WTC11 (cell line): ENCODE data around the gene SUMF1. TPM values are rescaled to one million over a fixed set of nuclear protein-coding genes. Genes with fewer than 3 reads are reported as not detected.

ENCODE experiments used
- ATAC-seq: fragments of 200-7000 bp; cut with Tn5 transposase; 2 replicates; pipeline ENCODE4 v1.10.0; 2021; ENCODE audit warnings: mild to moderate bottlenecking, moderate library complexity
- CTCF ChIA-PET: fragments of 300-600 bp; sonication (Branson Sonifier 250); formaldehyde crosslinking; loops from one replicate; lab custom pipeline; 2021; ENCODE audit warnings: antibody characterized with exemption; lab: Charles Lee
- POLR2A ChIA-PET: fragments of 350-600 bp; sonication (Branson Sonifier 250); formaldehyde crosslinking; loops from one replicate; lab custom pipeline; 2021; ENCODE audit warnings: antibody characterized with exemption; lab: Charles Lee
- DNase-seq: peaks from one replicate; pipeline ENCODE4 v3.0.0; 2021; ENCODE audit warnings: low spot score
- H3K27ac Mint-ChIP-seq: 2 replicates; pipeline ENCODE4 v1.8.0; 2021; ENCODE audit warnings: mixed read lengths
- H3K27me3 Mint-ChIP-seq: 2 replicates; pipeline ENCODE4 v1.8.0; 2021; ENCODE audit warnings: low read depth, mild to moderate bottlenecking, moderate library complexity, mixed read lengths
- H3K36me3 Mint-ChIP-seq: 2 replicates; pipeline ENCODE4 v1.8.0; 2021; ENCODE audit warnings: mixed read lengths
- H3K4me1 Mint-ChIP-seq: 2 replicates; pipeline ENCODE4 v1.8.0; 2022; ENCODE audit warnings: mixed read lengths
- H3K4me3 Mint-ChIP-seq: 2 replicates; pipeline ENCODE4 v1.8.0; 2021; ENCODE audit warnings: mild to moderate bottlenecking, moderate library complexity, mixed read lengths
- H3K9me3 Mint-ChIP-seq: 2 replicates; pipeline ENCODE4 v1.8.0; 2021; ENCODE audit warnings: mixed read lengths
- AFF4 ChIP-seq: sonication (generic); formaldehyde crosslinking; IDR thresholded peaks from 2 replicates; pipeline ENCODE4 v1.8.1; 2023; ENCODE audit warnings: mild to moderate bottlenecking, missing genetic modification reagents, borderline replicate concordance
- ELF4 ChIP-seq: sonication (generic); formaldehyde crosslinking; IDR thresholded peaks from 2 replicates; pipeline ENCODE4 v1.8.1; 2022; ENCODE audit warnings: low read depth, mild to moderate bottlenecking, moderate library complexity, missing genetic modification reagents
- FOXK1 ChIP-seq: sonication (generic); formaldehyde crosslinking; IDR thresholded peaks from 2 replicates; pipeline ENCODE4 v1.8.0; 2022; ENCODE audit warnings: mild to moderate bottlenecking, moderate library complexity, missing genetic modification reagents
- GTF2I ChIP-seq: fragments of 250-450 bp; sonication (Bioruptor Pico); conservative IDR thresholded peaks from 2 replicates; pipeline ENCODE4 v1.4.0; 2021; ENCODE audit warnings: mild to moderate bottlenecking
- IRF2 ChIP-seq: sonication (generic); formaldehyde crosslinking; IDR thresholded peaks from 2 replicates; pipeline ENCODE4 v1.8.0; 2022; ENCODE audit warnings: low read depth, missing genetic modification reagents, borderline replicate concordance
- KAT7 ChIP-seq: sonication (generic); formaldehyde crosslinking; IDR thresholded peaks from 2 replicates; pipeline ENCODE4 v1.8.1; 2023; ENCODE audit warnings: missing genetic modification reagents, mild to moderate bottlenecking, borderline replicate concordance
- NR1H2 ChIP-seq: sonication (generic); formaldehyde crosslinking; IDR thresholded peaks from 2 replicates; pipeline ENCODE4 v1.9.0; 2021; ENCODE audit warnings: mild to moderate bottlenecking, moderate library complexity, missing genetic modification reagents
- NR2C2 ChIP-seq: sonication (generic); formaldehyde crosslinking; IDR thresholded peaks from 2 replicates; pipeline ENCODE4 v1.8.0; 2022; ENCODE audit warnings: mild to moderate bottlenecking, missing genetic modification reagents
- PRDM15 ChIP-seq: sonication (generic); formaldehyde crosslinking; IDR thresholded peaks from 2 replicates; pipeline ENCODE4 v1.8.0; 2022; ENCODE audit warnings: missing genetic modification reagents
- PRRX2 ChIP-seq: fragments of 250-450 bp; sonication (Bioruptor Pico); IDR thresholded peaks from 2 replicates; pipeline ENCODE4 v1.8.0; 2021; ENCODE audit warnings: mild to moderate bottlenecking
- RELA ChIP-seq: sonication (generic); formaldehyde crosslinking; IDR thresholded peaks from 2 replicates; pipeline ENCODE4 v1.8.1; 2022; ENCODE audit warnings: missing genetic modification reagents, mild to moderate bottlenecking, borderline replicate concordance
- TEAD4 ChIP-seq: sonication (generic); formaldehyde crosslinking; IDR thresholded peaks from 2 replicates; pipeline ENCODE4 v1.8.0; 2022; ENCODE audit warnings: mild to moderate bottlenecking, missing genetic modification reagents
- ZBTB43 ChIP-seq: sonication (generic); formaldehyde crosslinking; IDR thresholded peaks from 2 replicates; pipeline ENCODE4 v1.8.1; 2023; ENCODE audit warnings: mild to moderate bottlenecking, missing genetic modification reagents
- ZNF138 ChIP-seq: sonication (generic); formaldehyde crosslinking; conservative IDR thresholded peaks from 2 replicates; pipeline ENCODE4 v1.8.1; 2022; ENCODE audit warnings: mild to moderate bottlenecking, moderate library complexity, missing genetic modification reagents
- total RNA-seq: library from RNA; stranded (reverse); gene quantifications from 3 replicates; pipeline ENCODE4 v1.2.3, GENCODE V29; 2021
- TF ChIP-seq, protein P1 (sequence below): sonication (generic); formaldehyde crosslinking; conservative IDR thresholded peaks from 2 replicates; pipeline ENCODE4 v1.8.1; 2022; ENCODE audit warnings: mild to moderate bottlenecking, missing genetic modification reagents
- TF ChIP-seq, protein P2 (sequence below): sonication (generic); formaldehyde crosslinking; IDR thresholded peaks from 2 replicates; pipeline ENCODE4 v1.8.1; 2022; ENCODE audit warnings: missing genetic modification reagents, borderline replicate concordance
- TF ChIP-seq, protein P3 (sequence below): sonication (generic); formaldehyde crosslinking; IDR thresholded peaks from 2 replicates; pipeline ENCODE4 v1.8.0; 2022; ENCODE audit warnings: mild to moderate bottlenecking, missing genetic modification reagents
- TF ChIP-seq, protein P4 (sequence below): sonication (generic); formaldehyde crosslinking; IDR thresholded peaks from 2 replicates; pipeline ENCODE4 v1.8.1; 2023; ENCODE audit warnings: mild to moderate bottlenecking, moderate library complexity, missing genetic modification reagents
- TF ChIP-seq, protein P5 (sequence below): fragments of 250-450 bp; sonication (Bioruptor Pico); IDR thresholded peaks from 2 replicates; pipeline ENCODE4 v1.9.0; 2021; ENCODE audit warnings: mild to moderate bottlenecking

Gene SUMF1
- total RNA-seq, 1 experiment from 2014 or later: 10.4 TPM

- H3K36me3 Mint-ChIP-seq: peaks cover 3% of the 10 kb centered on the region; the same call in 1 of the 2 replicates
- ChIA-PET CTCF (no interaction called here), POLR2A (no interaction called here)
- H3K4me1 Mint-ChIP-seq: no peaks in the 10 kb centered on the region
- TF ChIP-seq, protein P1, sequence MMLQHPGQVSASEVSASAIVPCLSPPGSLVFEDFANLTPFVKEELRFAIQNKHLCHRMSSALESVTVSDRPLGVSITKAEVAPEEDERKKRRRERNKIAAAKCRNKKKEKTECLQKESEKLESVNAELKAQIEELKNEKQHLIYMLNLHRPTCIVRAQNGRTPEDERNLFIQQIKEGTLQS (CRISPR knock-in tag): no peak
- TF ChIP-seq, protein P2, sequence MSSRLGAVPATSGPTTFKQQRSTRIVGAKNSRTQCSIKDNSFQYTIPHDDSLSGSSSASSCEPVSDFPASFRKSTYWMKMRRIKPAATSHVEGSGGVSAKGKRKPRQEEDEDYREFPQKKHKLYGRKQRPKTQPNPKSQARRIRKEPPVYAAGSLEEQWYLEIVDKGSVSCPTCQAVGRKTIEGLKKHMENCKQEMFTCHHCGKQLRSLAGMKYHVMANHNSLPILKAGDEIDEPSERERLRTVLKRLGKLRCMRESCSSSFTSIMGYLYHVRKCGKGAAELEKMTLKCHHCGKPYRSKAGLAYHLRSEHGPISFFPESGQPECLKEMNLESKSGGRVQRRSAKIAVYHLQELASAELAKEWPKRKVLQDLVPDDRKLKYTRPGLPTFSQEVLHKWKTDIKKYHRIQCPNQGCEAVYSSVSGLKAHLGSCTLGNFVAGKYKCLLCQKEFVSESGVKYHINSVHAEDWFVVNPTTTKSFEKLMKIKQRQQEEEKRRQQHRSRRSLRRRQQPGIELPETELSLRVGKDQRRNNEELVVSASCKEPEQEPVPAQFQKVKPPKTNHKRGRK (CRISPR knock-in tag): no peak
- TF ChIP-seq IRF2 (CRISPR knock-in tag) (no peak), AFF4 (CRISPR knock-in tag) (no peak), ELF4 (CRISPR knock-in tag) (no peak), GTF2I (no peak), RELA (no peak), ZNF138 (CRISPR knock-in tag) (no peak), PRDM15 (no peak), TEAD4 (no peak), PRRX2 (no peak), KAT7 (CRISPR knock-in tag) (no peak), ZBTB43 (CRISPR knock-in tag) (no peak), FOXK1 (CRISPR knock-in tag) (no peak), NR2C2 (CRISPR knock-in tag) (no peak), NR1H2 (CRISPR knock-in tag) (no peak)
- TF ChIP-seq, protein P3, sequence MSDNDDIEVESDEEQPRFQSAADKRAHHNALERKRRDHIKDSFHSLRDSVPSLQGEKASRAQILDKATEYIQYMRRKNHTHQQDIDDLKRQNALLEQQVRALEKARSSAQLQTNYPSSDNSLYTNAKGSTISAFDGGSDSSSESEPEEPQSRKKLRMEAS (CRISPR knock-in tag): no peak
- TF ChIP-seq, protein P4, sequence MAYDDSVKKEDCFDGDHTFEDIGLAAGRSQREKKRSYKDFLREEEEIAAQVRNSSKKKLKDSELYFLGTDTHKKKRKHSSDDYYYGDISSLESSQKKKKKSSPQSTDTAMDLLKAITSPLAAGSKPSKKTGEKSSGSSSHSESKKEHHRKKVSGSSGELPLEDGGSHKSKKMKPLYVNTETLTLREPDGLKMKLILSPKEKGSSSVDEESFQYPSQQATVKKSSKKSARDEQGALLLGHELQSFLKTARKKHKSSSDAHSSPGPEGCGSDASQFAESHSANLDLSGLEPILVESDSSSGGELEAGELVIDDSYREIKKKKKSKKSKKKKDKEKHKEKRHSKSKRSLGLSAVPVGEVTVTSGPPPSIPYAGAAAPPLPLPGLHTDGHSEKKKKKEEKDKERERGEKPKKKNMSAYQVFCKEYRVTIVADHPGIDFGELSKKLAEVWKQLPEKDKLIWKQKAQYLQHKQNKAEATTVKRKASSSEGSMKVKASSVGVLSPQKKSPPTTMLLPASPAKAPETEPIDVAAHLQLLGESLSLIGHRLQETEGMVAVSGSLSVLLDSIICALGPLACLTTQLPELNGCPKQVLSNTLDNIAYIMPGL: no peak
- TF ChIP-seq, protein P5, sequence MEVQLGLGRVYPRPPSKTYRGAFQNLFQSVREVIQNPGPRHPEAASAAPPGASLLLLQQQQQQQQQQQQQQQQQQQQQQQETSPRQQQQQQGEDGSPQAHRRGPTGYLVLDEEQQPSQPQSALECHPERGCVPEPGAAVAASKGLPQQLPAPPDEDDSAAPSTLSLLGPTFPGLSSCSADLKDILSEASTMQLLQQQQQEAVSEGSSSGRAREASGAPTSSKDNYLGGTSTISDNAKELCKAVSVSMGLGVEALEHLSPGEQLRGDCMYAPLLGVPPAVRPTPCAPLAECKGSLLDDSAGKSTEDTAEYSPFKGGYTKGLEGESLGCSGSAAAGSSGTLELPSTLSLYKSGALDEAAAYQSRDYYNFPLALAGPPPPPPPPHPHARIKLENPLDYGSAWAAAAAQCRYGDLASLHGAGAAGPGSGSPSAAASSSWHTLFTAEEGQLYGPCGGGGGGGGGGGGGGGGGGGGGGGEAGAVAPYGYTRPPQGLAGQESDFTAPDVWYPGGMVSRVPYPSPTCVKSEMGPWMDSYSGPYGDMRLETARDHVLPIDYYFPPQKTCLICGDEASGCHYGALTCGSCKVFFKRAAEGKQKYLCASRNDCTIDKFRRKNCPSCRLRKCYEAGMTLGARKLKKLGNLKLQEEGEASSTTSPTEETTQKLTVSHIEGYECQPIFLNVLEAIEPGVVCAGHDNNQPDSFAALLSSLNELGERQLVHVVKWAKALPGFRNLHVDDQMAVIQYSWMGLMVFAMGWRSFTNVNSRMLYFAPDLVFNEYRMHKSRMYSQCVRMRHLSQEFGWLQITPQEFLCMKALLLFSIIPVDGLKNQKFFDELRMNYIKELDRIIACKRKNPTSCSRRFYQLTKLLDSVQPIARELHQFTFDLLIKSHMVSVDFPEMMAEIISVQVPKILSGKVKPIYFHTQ (CRISPR knock-in tag): no peak
- TF ChIP-seq, all 79 proteins: peak for 0
- no peak overlapping the region for H3K27ac Mint-ChIP-seq
- no peaks in the 10 kb centered on the region for H3K27me3 Mint-ChIP-seq
- no peak for ATAC-seq
- DNase-seq: no peak
- H3K9me3 Mint-ChIP-seq: no peaks in the 10 kb centered on the region
- H3K4me3 Mint-ChIP-seq: no peak overlapping the region
Observed at GRCh38 chr3:4406746-4407568, 60.1 kb downstream of the SUMF1 start.
